Activated CD4-positive, CD25-positive, alpha-beta regulatory T cell (primary cell): ENCODE results near the gene F12.

Source experiments
- DNase-seq, 4 experiments: peaks; one replicate each; lab custom pipeline; 2025; lab: John Stamatoyannopoulos, UW

F12 gene

GRCh38 chr5:177412603-177413233, 3.4 kb upstream of the F12 start:
- peak in 1 of 4 experiments; percentile 23 for DNase-seq

- DNase-seq = no peak
These were observed 1.2 kb upstream of the F12 start for GRCh38 chr5:177410575-177410974.

- DNase-seq = no peak
These were observed 3.6 kb downstream of the F12 start for GRCh38 chr5:177405805-177406204.

- no peak for DNase-seq
These were observed 4.1 kb downstream of the F12 start for GRCh38 chr5:177405312-177405711.

GRCh38 chr5:177404641-177405179, 4.7 kb downstream of the F12 start:
- DNase-seq = no peak

GRCh38 chr5:177403792-177404640, 5.3 kb downstream of the F12 start:
- DNase-seq = peak; percentile 60 to 79 (median 71)

GRCh38 chr5:177403102-177403791, 6.1 kb downstream of the F12 start:
- peak in 2 of 4 experiments; percentile 26 to 39 for DNase-seq

- peak; percentile 35 to 43 (median 37) for DNase-seq
These were observed 6.9 kb downstream of the F12 start for GRCh38 chr5:177402271-177403043.

- no peak for DNase-seq
These were observed 9.1 kb downstream of the F12 start, which contains the start of gene PFN3 for GRCh38 chr5:177399997-177400868. PFN3 (minus strand) TSS chr5:177400661; CDS start chr5:177400576, 85 bp downstream.

GRCh38 chr5:177397875-177398390, 11.4 kb downstream of the F12 start:
- no peak for DNase-seq

GRCh38 chr5:177396807-177397206, 12.6 kb downstream of the F12 start:
- DNase-seq = no peak

GRCh38 chr5:177396078-177396477, 13.3 kb downstream of the F12 start:
- no peak for DNase-seq

- no peak for DNase-seq
These were observed 15.4 kb downstream of the F12 start for GRCh38 chr5:177393990-177394389.

- no peak for DNase-seq
These were observed 16.1 kb downstream of the F12 start for GRCh38 chr5:177393206-177393765.

- DNase-seq = no peak
These were observed 16.6 kb downstream of the F12 start for GRCh38 chr5:177392765-177393164.

GRCh38 chr5:177390363-177391300, 18.7 kb downstream of the F12 start:
- DNase-seq = peak; percentile 70 to 85 (median 74)

- no peak for DNase-seq
These were observed 19.9 kb downstream of the F12 start for GRCh38 chr5:177389241-177390169.
